ENCODE measurements around the gene THUMPD3. TPM values are rescaled to one million over a fixed set of nuclear protein-coding genes. Genes with fewer than 3 reads are reported as not detected.

THUMPD3 gene
- total RNA-seq, 1 experiment from 2014 or later = 63.0 TPM

DNA sequence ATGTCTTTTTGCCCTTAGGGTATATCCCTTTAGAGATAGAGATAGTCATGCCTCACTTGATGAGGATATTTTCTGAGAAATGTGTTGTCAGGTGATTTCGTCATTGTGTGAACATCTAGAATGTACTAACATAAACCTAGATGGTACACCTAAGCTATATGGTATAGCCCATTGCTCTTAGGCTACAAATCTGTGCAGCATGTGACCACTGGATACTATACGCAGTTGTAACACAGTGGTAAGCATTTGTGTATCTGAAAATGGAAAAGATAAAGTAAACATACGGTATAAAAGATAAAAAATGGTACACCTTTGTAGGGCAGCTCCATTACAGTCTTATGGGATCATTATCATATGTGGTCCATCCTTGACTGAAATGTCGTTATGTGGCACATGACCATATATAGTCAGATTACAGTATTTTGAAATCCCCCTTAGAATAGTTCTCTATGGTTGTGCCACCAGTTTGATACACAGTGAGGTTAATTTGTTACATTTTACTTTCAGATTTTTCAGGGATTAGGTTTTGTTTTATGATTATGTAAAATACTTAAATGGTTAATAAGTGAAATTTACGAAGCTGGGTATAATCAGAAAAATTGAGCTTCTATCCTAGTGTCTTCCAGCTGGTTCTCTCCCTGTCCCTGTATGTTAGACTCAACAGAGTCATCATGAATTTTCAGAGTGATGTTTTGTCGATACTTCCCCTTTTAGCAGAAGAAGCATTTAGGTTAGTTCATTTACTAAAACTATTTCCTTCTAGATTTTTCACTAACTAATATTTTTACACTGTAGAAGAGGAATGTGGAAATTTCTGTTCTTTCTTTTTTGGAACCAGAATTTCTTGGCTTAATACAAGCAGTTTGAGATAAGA lies 47.4 kb downstream of the THUMPD3 start:
- Mint-ChIP-seq H3K27me3 (ENCODE audit: insufficient read depth, unreplicated experiment) (no peaks in the 10 kb centered on the region), H3K4me1 (ENCODE audit: insufficient read depth, unreplicated experiment) (peaks cover 22% of the 10 kb centered on the region)

DNA sequence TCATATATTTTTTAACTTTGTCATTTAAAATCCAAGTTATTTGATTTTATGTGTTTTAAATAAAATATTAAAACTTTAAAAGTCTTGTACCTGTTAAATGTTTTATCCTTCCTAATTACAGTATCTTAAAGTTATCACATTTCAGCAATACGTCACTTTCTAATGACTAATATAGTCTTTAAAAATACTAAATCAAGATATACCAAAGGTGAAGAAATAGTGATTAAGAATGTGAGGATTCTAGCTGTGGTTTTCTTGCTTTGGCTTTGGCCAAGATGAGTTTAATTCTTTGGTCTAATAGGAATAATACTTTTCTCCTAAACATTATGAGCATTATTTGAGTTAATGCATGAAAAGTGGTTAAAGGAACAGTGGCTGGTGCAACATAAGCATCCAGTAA lies 48.4 kb downstream of the THUMPD3 start:
- Mint-ChIP-seq H3K4me1 (ENCODE audit: insufficient read depth, unreplicated experiment) (peaks cover 21% of the 10 kb centered on the region), H3K36me3 (ENCODE audit: insufficient read depth, unreplicated experiment) (peaks cover 17% of the 10 kb centered on the region), H3K9me3 (ENCODE audit: unreplicated experiment) (peaks cover 7% of the 10 kb centered on the region), H3K4me3 (ENCODE audit: unreplicated experiment) (no peak overlapping the region), H3K27me3 (ENCODE audit: insufficient read depth, unreplicated experiment) (no peaks in the 10 kb centered on the region), H3K27ac (ENCODE audit: low read depth, unreplicated experiment) (no peak overlapping the region)
- TF ChIP-seq, protein P1, sequence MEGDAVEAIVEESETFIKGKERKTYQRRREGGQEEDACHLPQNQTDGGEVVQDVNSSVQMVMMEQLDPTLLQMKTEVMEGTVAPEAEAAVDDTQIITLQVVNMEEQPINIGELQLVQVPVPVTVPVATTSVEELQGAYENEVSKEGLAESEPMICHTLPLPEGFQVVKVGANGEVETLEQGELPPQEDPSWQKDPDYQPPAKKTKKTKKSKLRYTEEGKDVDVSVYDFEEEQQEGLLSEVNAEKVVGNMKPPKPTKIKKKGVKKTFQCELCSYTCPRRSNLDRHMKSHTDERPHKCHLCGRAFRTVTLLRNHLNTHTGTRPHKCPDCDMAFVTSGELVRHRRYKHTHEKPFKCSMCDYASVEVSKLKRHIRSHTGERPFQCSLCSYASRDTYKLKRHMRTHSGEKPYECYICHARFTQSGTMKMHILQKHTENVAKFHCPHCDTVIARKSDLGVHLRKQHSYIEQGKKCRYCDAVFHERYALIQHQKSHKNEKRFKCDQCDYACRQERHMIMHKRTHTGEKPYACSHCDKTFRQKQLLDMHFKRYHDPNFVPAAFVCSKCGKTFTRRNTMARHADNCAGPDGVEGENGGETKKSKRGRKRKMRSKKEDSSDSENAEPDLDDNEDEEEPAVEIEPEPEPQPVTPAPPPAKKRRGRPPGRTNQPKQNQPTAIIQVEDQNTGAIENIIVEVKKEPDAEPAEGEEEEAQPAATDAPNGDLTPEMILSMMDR (IDR thresholded peaks at IDR 0.05; ENCODE audit: unreplicated experiment) = no peak
- DNase-seq (ENCODE audit: unreplicated experiment) = no peak
- BruUV-seq (replicated peaks) = no TSS peak
- POLR2A ChIA-PET = interaction anchor here (0.6 to 2.5 kb wide), 7 partner anchors 8 to 185 kb away, joined by 3 to 23 read pairs (median 3); partner anchors contain the start of gene SETD5
- CTCF ChIA-PET = interaction anchor here (0.6 to 1.0 kb wide), 2 partner anchors 11 to 819 kb away, joined by 3 to 4 read pairs; no protein-coding TSS in a partner anchor
- intact Hi-C loops (cut with micrococcal nuclease) = no loop called here

More for the DNA sequence above, 47.4 kb downstream of the THUMPD3 start:
- Mint-ChIP-seq H3K27ac (ENCODE audit: low read depth, unreplicated experiment) (no peak overlapping the region), H3K4me3 (ENCODE audit: unreplicated experiment) (no peak overlapping the region), H3K9me3 (ENCODE audit: unreplicated experiment) (peaks cover 7% of the 10 kb centered on the region), H3K36me3 (ENCODE audit: insufficient read depth, unreplicated experiment) (peaks cover 9% of the 10 kb centered on the region)
- ChIA-PET CTCF (interaction anchor here (0.7 to 1.0 kb wide), 3 partner anchors 10 to 134 kb away, joined by 3 read pairs; no protein-coding TSS in a partner anchor), POLR2A (interaction anchor here (0.9 to 2.5 kb wide), 7 partner anchors 8 to 184 kb away, joined by 3 to 23 read pairs (median 4); partner anchors contain the start of genes SETD5 and THUMPD3)
- intact Hi-C loops (cut with micrococcal nuclease) = no loop called here
- no TSS peak for BruUV-seq (replicated peaks)
- TF ChIP-seq, protein P1 (IDR thresholded peaks at IDR 0.05; ENCODE audit: unreplicated experiment) = no peak
- no peak for DNase-seq (ENCODE audit: unreplicated experiment)

DNA sequence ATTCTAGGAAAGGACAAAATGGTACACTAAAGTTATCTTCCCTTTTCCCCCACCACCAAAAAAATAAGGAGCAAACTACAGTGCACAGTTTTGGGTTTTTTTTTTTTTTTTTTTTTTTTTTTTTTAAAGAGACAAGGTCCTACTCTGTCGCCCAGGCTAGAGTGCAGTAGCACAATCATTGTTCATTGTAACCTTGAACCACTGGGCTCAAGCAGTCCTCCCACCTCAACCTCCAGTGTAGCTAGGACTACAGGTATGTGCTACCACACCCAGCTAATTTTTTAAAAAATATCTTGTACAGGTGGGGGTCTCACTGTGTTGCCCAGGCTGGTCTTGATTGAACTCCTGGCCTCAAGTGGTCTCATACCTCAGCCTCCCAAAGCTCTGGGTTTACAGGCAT lies 49.4 kb downstream of the THUMPD3 start:
- no peak for DNase-seq (ENCODE audit: unreplicated experiment)
- ChIA-PET CTCF (interaction anchor here (0.6 kb wide), 1 partner anchor 46 kb away, joined by 3 read pairs; no protein-coding TSS in a partner anchor), POLR2A (interaction anchor here (0.8 to 2.6 kb wide), 3 partner anchors 9 to 13 kb away, joined by 3 to 16 read pairs (median 7); no protein-coding TSS in a partner anchor)
- Mint-ChIP-seq H3K9me3 (ENCODE audit: unreplicated experiment) (peaks cover 7% of the 10 kb centered on the region), H3K4me1 (ENCODE audit: insufficient read depth, unreplicated experiment) (peaks cover 29% of the 10 kb centered on the region), H3K4me3 (ENCODE audit: unreplicated experiment) (no peak overlapping the region), H3K36me3 (ENCODE audit: insufficient read depth, unreplicated experiment) (peaks cover 23% of the 10 kb centered on the region), H3K27ac (ENCODE audit: low read depth, unreplicated experiment) (no peak overlapping the region), H3K27me3 (ENCODE audit: insufficient read depth, unreplicated experiment) (no peaks in the 10 kb centered on the region)
- TF ChIP-seq, protein P1 (IDR thresholded peaks at IDR 0.05; ENCODE audit: unreplicated experiment) = no peak
- BruUV-seq (replicated peaks) = no TSS peak
- intact Hi-C loops (cut with micrococcal nuclease) = no loop called here

DNA sequence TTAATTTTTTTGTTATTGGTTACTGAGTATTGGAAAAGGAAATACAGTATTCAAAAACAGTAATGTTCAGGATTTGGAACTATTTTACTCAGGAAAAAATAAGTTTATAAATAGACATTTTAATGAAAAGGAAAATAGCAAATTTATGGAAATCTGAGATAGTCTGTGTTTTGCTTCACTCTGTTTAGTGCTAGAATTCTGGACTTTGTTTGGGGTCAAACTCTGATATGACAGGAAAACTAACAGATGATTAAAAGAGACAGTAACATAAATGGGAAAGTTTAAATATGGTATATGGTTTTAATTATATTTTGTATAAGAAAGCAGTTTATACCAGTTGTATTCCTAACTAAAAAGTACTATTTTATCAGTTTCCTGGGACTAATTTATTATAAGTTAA lies 52.0 kb downstream of the THUMPD3 start:
- TF ChIP-seq, protein P1 (IDR thresholded peaks at IDR 0.05; ENCODE audit: unreplicated experiment) = no peak
- Mint-ChIP-seq H3K27ac (ENCODE audit: low read depth, unreplicated experiment) (no peak overlapping the region), H3K4me1 (ENCODE audit: insufficient read depth, unreplicated experiment) (peaks cover 24% of the 10 kb centered on the region), H3K36me3 (ENCODE audit: insufficient read depth, unreplicated experiment) (peaks cover 17% of the 10 kb centered on the region), H3K27me3 (ENCODE audit: insufficient read depth, unreplicated experiment) (no peaks in the 10 kb centered on the region), H3K9me3 (ENCODE audit: unreplicated experiment) (no peaks in the 10 kb centered on the region), H3K4me3 (ENCODE audit: unreplicated experiment) (no peak overlapping the region)
- ChIA-PET POLR2A (interaction anchor here (0.8 to 17.4 kb wide), 2 partner anchors 20 to 42 kb away, joined by 4 to 452 read pairs; partner anchors contain the start of gene SETD5), CTCF (no interaction called here)
- no TSS peak for BruUV-seq (replicated peaks)
- intact Hi-C loops (cut with micrococcal nuclease) = no loop called here
- no peak for DNase-seq (ENCODE audit: unreplicated experiment)
